H1 (cell line): ENCODE results near the gene CXCL3. TPM values are rescaled to one million over a fixed set of nuclear protein-coding genes. Genes with fewer than 3 reads are reported as not detected.

Experiments
- CTCF ChIA-PET: fragments of 300-600 bp; sonication (Branson Sonifier 250); formaldehyde crosslinking; loops from one replicate; lab custom pipeline; 2021; ENCODE audit not compliant: partially characterized antibody; lab: Charles Lee
- POLR2A ChIA-PET: fragments of 300-600 bp; sonication (Branson Sonifier 250); formaldehyde crosslinking; loops from one replicate; lab custom pipeline; 2021; ENCODE audit warnings: inconsistent platforms; ENCODE audit not compliant: partially characterized antibody; lab: Charles Lee
- DNase-seq, 2 experiments: peaks; one replicate each; pipeline versions ENCODE4 v3.0.0 to v3.0.0-alpha.2; 2010 to 2022; ENCODE audit warnings: low spot score in 2 of 2, low read depth in 1 of 2, mixed read lengths in 1 of 2
- FAIRE-seq: peaks from 2 replicates; lab custom pipeline; 2011; peaks lifted over from hg19 to GRCh38; lab: Jason Lieb, UNC
- H2AFZ ChIP-seq: 2 replicates; pipeline ENCODE4 v1.8.1; 2012; ENCODE audit warnings: low read length, inconsistent platforms
- H2AK5ac ChIP-seq: 2 replicates; pipeline ENCODE4 v1.6.1; 2013; ENCODE audit warnings: low read depth, low read length
- H2BK120ac ChIP-seq: replicated peaks from 2 replicates; pipeline ENCODE3; 2013; ENCODE audit warnings: low read depth, low read length, inconsistent platforms
- H2BK12ac ChIP-seq: 2 replicates; pipeline ENCODE4 v1.6.1; 2013; ENCODE audit warnings: low read depth, low read length
- H2BK15ac ChIP-seq: 2 replicates; pipeline ENCODE4 v1.6.1; 2013; ENCODE audit warnings: low read length
- H2BK20ac ChIP-seq: 2 replicates; pipeline ENCODE4 v1.6.1; 2013; ENCODE audit warnings: low read length
- H2BK5ac ChIP-seq: 2 replicates; pipeline ENCODE4 v1.6.1; 2013; ENCODE audit warnings: low read depth, low read length
- H3K14ac ChIP-seq: 2 replicates; pipeline ENCODE4 v1.6.1; 2013; ENCODE audit warnings: inconsistent platforms; ENCODE audit not compliant: insufficient read length
- H3K18ac ChIP-seq: 2 replicates; pipeline ENCODE4 v1.6.1; 2013; ENCODE audit warnings: low read length; ENCODE audit errors: extremely low read depth
- H3K23ac ChIP-seq: 2 replicates; pipeline ENCODE4 v1.6.1; 2013; ENCODE audit warnings: inconsistent platforms; ENCODE audit not compliant: insufficient read length
- H3K23me2 ChIP-seq: 2 replicates; pipeline ENCODE4 v1.6.1; 2013; ENCODE audit warnings: low read depth, low read length
- H3K27ac ChIP-seq: 2 replicates; pipeline ENCODE4 v1.6.1; 2011; ENCODE audit warnings: low read depth, low read length, inconsistent platforms
- H3K27me3 ChIP-seq, 4 experiments: replicated peaks in 1 of 4; 1 replicate in 1 of 4; 2 replicates in 3 of 4; pipeline versions ENCODE4 v1.6.1 to v1.8.1; 2011 to 2013; ENCODE audit warnings: low read length in 3 of 4, mild to moderate bottlenecking in 3 of 4, inconsistent platforms in 2 of 4, mixed read lengths in 2 of 4, moderate library complexity in 1 of 4; ENCODE audit not compliant: control insufficient read depth in 3 of 4, insufficient read depth in 3 of 4; ENCODE audit errors: extremely low read depth in 1 of 4
- H3K36me3 ChIP-seq, 4 experiments: 2 replicates each; pipeline versions ENCODE4 v1.6.1 to v1.8.1; 2011 to 2013; ENCODE audit warnings: mild to moderate bottlenecking in 4 of 4, low read length in 3 of 4, moderate library complexity in 2 of 4, control low read depth in 1 of 4, inconsistent platforms in 1 of 4; ENCODE audit not compliant: insufficient read depth in 4 of 4, control insufficient read depth in 2 of 4
- H3K4ac ChIP-seq: replicated peaks from 2 replicates; pipeline ENCODE3; 2013; ENCODE audit warnings: low read length, low read depth, mixed read lengths, inconsistent platforms; ENCODE audit not compliant: insufficient read length
- H3K4me1 ChIP-seq, 4 experiments: replicated peaks in 1 of 4; 1 replicate in 1 of 4; 2 replicates in 3 of 4; pipeline versions ENCODE4 v1.6.1 to v1.8.1; 2011 to 2013; ENCODE audit warnings: low read length in 3 of 4, inconsistent platforms in 2 of 4, mixed read lengths in 1 of 4; ENCODE audit not compliant: insufficient read depth in 4 of 4, control insufficient read depth in 3 of 4
- H3K4me2 ChIP-seq, 2 experiments: 2 replicates each; pipeline versions ENCODE4 v1.6.1 to v1.8.1; 2011 to 2013; ENCODE audit warnings: low read depth in 2 of 2, low read length in 2 of 2, control low read depth in 1 of 2, inconsistent platforms in 1 of 2, mild to moderate bottlenecking in 1 of 2; ENCODE audit not compliant: insufficient read depth in 1 of 2
- H3K4me3 ChIP-seq, 4 experiments: fragments of 200-600, 300-600 bp in 1 of 4; sonication (generic), shearing (Covaris generic), sonication (Bioruptor Twin) in 1 of 4; 2 replicates each; pipeline versions ENCODE4 v1.5.1 to v1.8.1; 2011 to 2016; ENCODE audit warnings: low read length in 4 of 4, low read depth in 3 of 4, control low read depth in 2 of 4, inconsistent platforms in 2 of 4, mild to moderate bottlenecking in 2 of 4, mixed read lengths in 1 of 4, moderate library complexity in 1 of 4; ENCODE audit not compliant: insufficient read depth in 2 of 4; ENCODE audit errors: extremely low read depth in 1 of 4
- H3K56ac ChIP-seq: replicated peaks from 2 replicates; pipeline ENCODE3; 2013; ENCODE audit warnings: low read depth, mild to moderate bottlenecking, mixed read lengths, low read length, inconsistent platforms; ENCODE audit not compliant: insufficient read length
- H3K79me1 ChIP-seq: 2 replicates; pipeline ENCODE4 v1.6.1; 2013; ENCODE audit warnings: low read depth, low read length, control low read depth
- H3K79me2 ChIP-seq, 2 experiments: 2 replicates each; pipeline versions ENCODE4 v1.6.1 to v1.8.1; 2012 to 2013; ENCODE audit warnings: low read length in 2 of 2, mild to moderate bottlenecking in 2 of 2, inconsistent platforms in 1 of 2; ENCODE audit not compliant: insufficient read depth in 2 of 2, control insufficient read depth in 1 of 2
- H3K9ac ChIP-seq, 4 experiments: replicated peaks in 1 of 4; 1 replicate in 1 of 4; 2 replicates in 3 of 4; pipeline versions ENCODE4 v1.6.1 to v1.8.1; 2011 to 2013; ENCODE audit warnings: low read depth in 3 of 4, low read length in 3 of 4, control low read depth in 2 of 4, mild to moderate bottlenecking in 2 of 4, moderate library complexity in 2 of 4, inconsistent platforms in 1 of 4; ENCODE audit errors: extremely low read depth in 1 of 4
- H3K9me3 ChIP-seq, 2 experiments: 2 replicates each; pipeline versions ENCODE4 v1.6.1 to v1.8.1; 2012 to 2013; ENCODE audit warnings: mild to moderate bottlenecking in 2 of 2, moderate library complexity in 2 of 2, control low read depth in 1 of 2, inconsistent platforms in 1 of 2, low read depth in 1 of 2, low read length in 1 of 2, mixed read lengths in 1 of 2; ENCODE audit not compliant: insufficient read depth in 2 of 2
- H4K20me1 ChIP-seq, 2 experiments: replicated peaks in 1 of 2; 2 replicates each; pipeline versions ENCODE3 to v1.8.1; 2011 to 2013; ENCODE audit warnings: inconsistent platforms in 2 of 2, low read length in 2 of 2, mild to moderate bottlenecking in 1 of 2; ENCODE audit not compliant: insufficient read depth in 2 of 2, control insufficient read depth in 1 of 2
- H4K5ac ChIP-seq: 2 replicates; pipeline ENCODE4 v1.6.1; 2013; ENCODE audit warnings: low read length, low read depth, mixed read lengths, inconsistent platforms; ENCODE audit not compliant: insufficient read length
- H4K8ac ChIP-seq: 2 replicates; pipeline ENCODE4 v1.8.0; 2013; ENCODE audit warnings: mild to moderate bottlenecking, moderate library complexity, low read length, inconsistent platforms; ENCODE audit not compliant: insufficient read depth; ENCODE audit errors: extremely low read depth
- H4K91ac ChIP-seq: replicated peaks from 2 replicates; pipeline ENCODE3; 2013; ENCODE audit warnings: low read length, mixed read lengths, inconsistent platforms; ENCODE audit not compliant: insufficient read length
- BACH1 ChIP-seq: IDR thresholded peaks from 2 replicates; pipeline ENCODE4 v1.6.1; 2012; ENCODE audit warnings: low read length, improper control_type of control experiment
- BRCA1 ChIP-seq: IDR thresholded peaks from 2 replicates; pipeline ENCODE4 v1.6.1; 2012; ENCODE audit warnings: low read depth, low read length, improper control_type of control experiment
- FOSL1 ChIP-seq: IDR thresholded peaks from 2 replicates; pipeline ENCODE4 v1.6.1; 2011; ENCODE audit warnings: mild to moderate bottlenecking, low read depth, low read length, moderate library complexity; ENCODE audit not compliant: insufficient read depth
- GABPA ChIP-seq: IDR thresholded peaks from 2 replicates; pipeline ENCODE4 v1.6.1; 2011; ENCODE audit warnings: mild to moderate bottlenecking, low read length, moderate library complexity, borderline replicate concordance; ENCODE audit not compliant: insufficient read depth
- HDAC2 ChIP-seq, 2 experiments: fragments of 300-600 bp in 1 of 2; sonication (generic) in 1 of 2; IDR thresholded peaks; 2 replicates each; pipeline ENCODE4 v1.6.1; 2011 to 2012; ENCODE audit warnings: low read depth in 2 of 2, low read length in 2 of 2, mild to moderate bottlenecking in 2 of 2, moderate library complexity in 2 of 2, borderline replicate concordance in 1 of 2, inconsistent platforms in 1 of 2
- JUND ChIP-seq: IDR thresholded peaks from 2 replicates; pipeline ENCODE4 v1.6.1; 2011; ENCODE audit warnings: mild to moderate bottlenecking, improper control_type of control experiment, low read length
- NRF1 ChIP-seq: IDR thresholded peaks from 2 replicates; pipeline ENCODE4 v1.6.1; 2011; ENCODE audit warnings: mild to moderate bottlenecking, low read depth, low read length, improper control_type of control experiment
- RBBP5 ChIP-seq: IDR thresholded peaks from 2 replicates; pipeline ENCODE4 v1.7.1; 2012; ENCODE audit warnings: low read depth, mild to moderate bottlenecking, inconsistent platforms, low read length, moderate library complexity, borderline replicate concordance
- RFX5 ChIP-seq: IDR thresholded peaks from 2 replicates; pipeline ENCODE4 v1.6.1; 2011; ENCODE audit warnings: low read depth, low read length, improper control_type of control experiment, borderline replicate concordance
- SRF ChIP-seq: IDR thresholded peaks from 2 replicates; pipeline ENCODE4 v1.6.1; 2011; ENCODE audit warnings: mild to moderate bottlenecking, low read depth, low read length, moderate library complexity
- TCF12 ChIP-seq: IDR thresholded peaks from 2 replicates; pipeline ENCODE4 v1.6.1; 2011; ENCODE audit warnings: low read depth, mild to moderate bottlenecking, low read length
- TEAD4 ChIP-seq: IDR thresholded peaks from 2 replicates; pipeline ENCODE4 v1.6.1; 2012; ENCODE audit warnings: low read depth, low read length, inconsistent platforms, mixed read lengths
- ZNF274 ChIP-seq: IDR thresholded peaks from 2 replicates; pipeline ENCODE4 v1.7.0; 2012; ENCODE audit warnings: low read length, borderline replicate concordance; ENCODE audit errors: extremely low read depth
- WGBS, 2 experiments: shearing (Covaris generic) in 1 of 2; methylation state at CpG; one replicate each; pipeline versions ENCODE4 v1.1.6 to v1.1.7; 2013 to 2015; ENCODE audit warnings: low lambda C conversion rate in 2 of 2, mixed read lengths in 2 of 2, inconsistent platforms in 1 of 2, low coverage in 1 of 2, missing lambda C conversion rate in 1 of 2; ENCODE audit not compliant: insufficient replicate concordance in 2 of 2, insufficient coverage in 1 of 2, insufficient read length in 1 of 2; ENCODE audit errors: extremely low coverage in 1 of 2, missing lambda C conversion rate in 1 of 2; 5-methylcytosine and 5-hydroxymethylcytosine counted together
- polyA plus RNA-seq, 7 experiments: library from polyadenylated mRNA; depleted of rRNA in 3 of 7; stranded (reverse) in 5 of 7; unstranded in 2 of 7; fragments of >200 nt in 5 of 7; fragments of 200-250 nt in 2 of 7; gene quantifications; 1 replicate in 5 of 7; 2 replicates in 1 of 7; 4 replicates in 1 of 7; pipeline versions ENCODE4 v1.2.1 to v1.2.3, GENCODE V29; 2011 to 2013; ENCODE audit warnings: missing spikeins in 2 of 7, mixed read lengths in 2 of 7
- total RNA-seq: library from RNA; stranded (reverse); fragmentation: NEBNext Ultra II Directional; extraction: Animal tissue kit (Norgen Biotek cat#: 25700); gene quantifications from 2 replicates; pipeline ENCODE4 v1.2.1, GENCODE V29; 2021

The CXCL3 gene
- total and polyA plus RNA-seq, 2 of the 8 experiments (the other 6 are each of a cell fraction or from before 2014, with no cell fraction given), result 3.1 to 5.2 TPM

DNA sequence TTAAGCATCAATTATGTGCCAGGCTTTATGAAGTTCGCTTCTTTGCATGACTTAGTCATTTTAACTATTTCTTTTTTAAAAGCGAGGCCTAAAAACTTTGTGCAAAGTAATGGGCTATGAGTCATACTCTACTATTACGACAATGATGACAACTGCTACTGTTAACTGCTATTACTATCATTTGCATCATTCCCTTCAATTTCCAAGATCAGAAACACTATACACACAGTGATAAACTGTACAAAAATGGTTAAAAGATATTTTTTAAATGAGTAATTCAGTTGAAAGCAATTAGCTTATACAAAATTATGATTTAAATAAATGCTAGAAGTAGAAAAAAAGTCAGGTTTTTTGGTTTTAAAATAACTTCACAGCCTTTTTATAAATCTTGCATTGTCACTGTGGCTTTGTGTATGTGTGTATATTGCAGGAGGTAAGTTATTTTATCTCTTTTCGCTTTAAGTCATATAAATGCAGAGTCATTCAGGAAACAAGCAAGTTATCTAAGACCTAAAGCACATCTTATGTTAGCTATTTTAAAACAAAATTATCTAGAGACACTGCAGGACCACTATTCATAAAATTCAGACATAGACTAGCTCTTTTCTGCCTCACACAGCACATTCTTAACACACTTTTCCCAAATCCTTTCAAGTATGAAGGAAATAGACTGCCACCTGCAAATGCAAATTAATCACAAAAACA is 18.5 kb upstream of the CXCL3 start:
- Histone ChIP-seq H3K27ac (no peak overlapping the region), H2AFZ (no peak overlapping the region), H3K79me2 (no peaks in the 10 kb centered on the region), H2BK15ac (no peak overlapping the region), H4K8ac (no peak overlapping the region), H4K20me1 (no peaks in the 10 kb centered on the region), H2AK5ac (no peak overlapping the region), H2BK12ac (no peak overlapping the region), H3K4me2 (no peak overlapping the region), H2BK20ac (no peak overlapping the region)
- TF ChIP-seq BACH1 (no peak; the same call in 1 of the 2 replicates), HDAC2 (IDR thresholded peaks at IDR 0.05; ENCODE audit: borderline replicate concordance in 1 of 2, low read depth in 2 of 2, low read length in 2 of 2) (no peak), TCF12 (no peak), TEAD4 (no peak), JUND (no peak), FOSL1 (no peak), BRCA1 (no peak), RBBP5 (no peak), SRF (no peak), NRF1 (no peak), GABPA (no peak), RFX5 (no peak), ZNF274 (no peak)
- TF ChIP-seq, all 59 proteins: peak for 0
- no peak overlapping the region for H3K23ac ChIP-seq
- CTCF ChIA-PET, result interaction anchor here (0.6 to 2.1 kb wide), 6 partner anchors 14 to 441 kb away, joined by 3 to 6 read pairs (median 4); no protein-coding TSS in a partner anchor
- whole genome bisulfite sequencing, 2 experiments, result 69% methylated on average over 4 of the region's 4 CpGs; no CpG with 5 or more reads in 1 of the 2 experiments
- no peak overlapping the region for H3K4me3 ChIP-seq
- H2BK5ac ChIP-seq, result no peak overlapping the region
- no peak overlapping the region for H3K4ac ChIP-seq
- peaks cover 0 to 1% (median 0%) of the 10 kb centered on the region in 4 experiments; a peak in 1 of 7 replicates for H3K27me3 ChIP-seq
- H2BK120ac ChIP-seq, result no peak overlapping the region
- H3K18ac ChIP-seq, result no peak overlapping the region
- H3K14ac ChIP-seq, result no peak overlapping the region
- no peak overlapping the region for H3K9ac ChIP-seq
- no peak overlapping the region for H4K5ac ChIP-seq
- H3K79me1 ChIP-seq, result no peaks in the 10 kb centered on the region
- DNase-seq, result no peak
- H3K4me1 ChIP-seq, result peaks cover 0 to 3% (median 0%) of the 10 kb centered on the region in 4 experiments; a peak in 2 of 7 replicates
- no peaks in the 10 kb centered on the region for H3K23me2 ChIP-seq
- H3K9me3 ChIP-seq, result no peaks in the 10 kb centered on the region; a peak in 1 of 4 replicates
- H3K56ac ChIP-seq, result no peak overlapping the region
- FAIRE-seq, result no peak
- POLR2A ChIA-PET, result no interaction called here
- no peaks in the 10 kb centered on the region for H3K36me3 ChIP-seq
- H4K91ac ChIP-seq, result no peak overlapping the region
